ENCODE measurements around the gene TESMIN. TPM values are rescaled to one million over a fixed set of nuclear protein-coding genes. Genes with fewer than 3 reads are reported as not detected.

The TESMIN gene
- total and polyA plus RNA-seq, 2 of the 13 experiments (the other 11 are each of a cell fraction or from before 2014, with no cell fraction given) = 0.15 to 0.45 TPM

GRCh38 chr11:68757711-68758110 lies 6.4 kb upstream of the TESMIN start:
- Histone ChIP-seq H3K27ac (ENCODE audit: extremely low read length, insufficient read depth, low read length) (no peak overlapping the region), H2AFZ (ENCODE audit: low read length) (no peak overlapping the region), H3K9ac (ENCODE audit: insufficient read depth, low read depth, low read length) (no peak overlapping the region), H3K9me3 (ENCODE audit: low read length) (no peaks in the 10 kb centered on the region), H4K20me1 (ENCODE audit: insufficient read depth, low read length) (no peaks in the 10 kb centered on the region), H3K4me1 (ENCODE audit: insufficient read depth, low read length) (no peaks in the 10 kb centered on the region), H3K36me3 (replicated peaks in 1 of 2; ENCODE audit: control insufficient read depth in 1 of 2, insufficient read depth in 2 of 2, low read length in 2 of 2) (peaks cover 0 to 3% of the 10 kb centered on the region in 2 experiments; a peak in 2 of 5 replicates), H3K4me2 (ENCODE audit: low read depth, low read length) (no peak overlapping the region), H3K4me3 (replicated peaks in 1 of 3; ENCODE audit: insufficient read depth in 1 of 3, low read depth in 2 of 3, low read length in 3 of 3) (no peak overlapping the region), H3K79me2 (ENCODE audit: insufficient read depth, low read length) (no peaks in the 10 kb centered on the region), H3K27me3 (ENCODE audit: control insufficient read depth in 1 of 2, insufficient read depth in 2 of 2, low read length in 2 of 2) (no peaks in the 10 kb centered on the region)
- no peak for TF ChIP-seq ZNF512B (CRISPR knock-in tag; IDR thresholded peaks at IDR 0.05; ENCODE audit: borderline replicate concordance)
- TF ChIP-seq ZNF333 (CRISPR knock-in tag; IDR thresholded peaks at IDR 0.05; ENCODE audit: borderline replicate concordance) = no peak
- TF ChIP-seq ZNF770 (CRISPR knock-in tag; IDR thresholded peaks at IDR 0.05) = no peak
- TF ChIP-seq ZNF691 (CRISPR knock-in tag; IDR thresholded peaks at IDR 0.05; ENCODE audit: borderline replicate concordance, low read depth) = no peak
- TF ChIP-seq PPARG (CRISPR knock-in tag; conservative IDR thresholded peaks at IDR 0.05) = no peak
- TF ChIP-seq GPBP1L1 (CRISPR knock-in tag; IDR thresholded peaks at IDR 0.05) = no peak
- no peak for TF ChIP-seq HDAC1 (CRISPR knock-in tag; IDR thresholded peaks at IDR 0.05)
- TF ChIP-seq NR3C1 (CRISPR knock-in tag; IDR thresholded peaks at IDR 0.05) = no peak
- POLR2A ChIA-PET = no interaction called here
- FAIRE-seq = no peak
- no peak for DNase-seq (ENCODE audit: low spot score)
- CTCF ChIA-PET (ENCODE audit: low intra/inter-chr PET ratio, low total read pairs) = no interaction called here
- in situ Hi-C loops (cut with HindIII; ENCODE audit: extremely low pct_ligation_motif_present, low pct_unique_long_range_greater_than_20kb) (no loop called here), intact Hi-C loops (cut with micrococcal nuclease; ENCODE audit: unreplicated experiment) (no loop called here)
- no TSS peak for BruUV-seq (replicated peaks)
- no peak for ATAC-seq
- 78% methylated on average over 8 of the region's 8 CpGs for WGBS (ENCODE audit: low lambda C conversion rate)

All from HepG2 (cell line).